Measurements from ENCODE around the gene ITIH6. TPM values are rescaled to one million over a fixed set of nuclear protein-coding genes. Genes with fewer than 3 reads are reported as not detected.

ITIH6 gene
- total RNA-seq, 1 experiment from 2014 or later, result 0.29 TPM

- no peak for DNase-seq
- ChIA-PET CTCF (no interaction called here), POLR2A (no interaction called here)
- Mint-ChIP-seq H3K27ac (ENCODE audit: unreplicated experiment) (no peak overlapping the region), H3K9me3 (ENCODE audit: unreplicated experiment) (no peaks in the 10 kb centered on the region), H3K4me1 (ENCODE audit: low read depth, unreplicated experiment) (no peaks in the 10 kb centered on the region), H3K36me3 (ENCODE audit: insufficient read depth, unreplicated experiment) (peaks cover 28% of the 10 kb centered on the region), H3K27me3 (ENCODE audit: insufficient read depth, unreplicated experiment) (peaks cover 3% of the 10 kb centered on the region), H3K4me3 (ENCODE audit: unreplicated experiment) (peak overlapping the region; percentile 40)
- peaks cover 5% of the 10 kb centered on the region; the same call in 1 of the 2 replicates for H3K4me1 ChIP-seq
- no TSS peak for BruUV-seq (replicated peaks)
- intact Hi-C loops (cut with micrococcal nuclease; ENCODE audit: unreplicated experiment), result no loop called here
- no peak overlapping the region for H3K4me3 ChIP-seq (ENCODE audit: low read depth, low read length)
- H3K9me3 ChIP-seq, result no peaks in the 10 kb centered on the region
- H3K36me3 ChIP-seq (ENCODE audit: control insufficient read depth, insufficient read depth, low read length), result no peaks in the 10 kb centered on the region; the same call in 1 of the 2 replicates
- TF ChIP-seq CTCF (IDR thresholded peaks at IDR 0.05; ENCODE audit: insufficient read depth in 1 of 2, low read depth in 1 of 2, low read length in 1 of 2, severe bottlenecking in 1 of 2, unreplicated experiment in 1 of 2), result no peak
- no peaks in the 10 kb centered on the region for H3K27me3 ChIP-seq (replicated peaks; ENCODE audit: control insufficient read depth, insufficient read depth, low read length)
These were observed 13.3 kb upstream of the ITIH6 start for GRCh38 chrX:54811301-54811885.

- H3K4me3 Mint-ChIP-seq (ENCODE audit: unreplicated experiment), result no peak overlapping the region
These were observed 12.5 kb upstream of the ITIH6 start for GRCh38 chrX:54810532-54810931.

More at GRCh38 chrX:54810532-54810931, 12.5 kb upstream of the ITIH6 start:
- DNase-seq, result no peak
- Mint-ChIP-seq H3K27me3 (ENCODE audit: insufficient read depth, unreplicated experiment) (peaks cover 3% of the 10 kb centered on the region), H3K36me3 (ENCODE audit: insufficient read depth, unreplicated experiment) (peaks cover 28% of the 10 kb centered on the region), H3K27ac (ENCODE audit: unreplicated experiment) (no peak overlapping the region), H3K4me1 (ENCODE audit: low read depth, unreplicated experiment) (peaks cover 6% of the 10 kb centered on the region), H3K9me3 (ENCODE audit: unreplicated experiment) (peaks cover 6% of the 10 kb centered on the region)
- no peak overlapping the region for H3K4me3 ChIP-seq (ENCODE audit: low read depth, low read length)
- no peaks in the 10 kb centered on the region; the same call in 1 of the 2 replicates for H3K36me3 ChIP-seq (ENCODE audit: control insufficient read depth, insufficient read depth, low read length)
- BruUV-seq (replicated peaks), result no TSS peak
- intact Hi-C loops (cut with micrococcal nuclease; ENCODE audit: unreplicated experiment), result no loop called here
- H3K9me3 ChIP-seq, result no peaks in the 10 kb centered on the region
- no peaks in the 10 kb centered on the region for H3K27me3 ChIP-seq (replicated peaks; ENCODE audit: control insufficient read depth, insufficient read depth, low read length)
- no peak for TF ChIP-seq CTCF (IDR thresholded peaks at IDR 0.05; ENCODE audit: insufficient read depth in 1 of 2, low read depth in 1 of 2, low read length in 1 of 2, severe bottlenecking in 1 of 2, unreplicated experiment in 1 of 2)
- CTCF ChIA-PET, result no interaction called here
- H3K4me1 ChIP-seq, result peaks cover 5% of the 10 kb centered on the region; the same call in 1 of the 2 replicates
- POLR2A ChIA-PET, result no interaction called here
